ENCODE measurements around the gene BOC.

DNA sequence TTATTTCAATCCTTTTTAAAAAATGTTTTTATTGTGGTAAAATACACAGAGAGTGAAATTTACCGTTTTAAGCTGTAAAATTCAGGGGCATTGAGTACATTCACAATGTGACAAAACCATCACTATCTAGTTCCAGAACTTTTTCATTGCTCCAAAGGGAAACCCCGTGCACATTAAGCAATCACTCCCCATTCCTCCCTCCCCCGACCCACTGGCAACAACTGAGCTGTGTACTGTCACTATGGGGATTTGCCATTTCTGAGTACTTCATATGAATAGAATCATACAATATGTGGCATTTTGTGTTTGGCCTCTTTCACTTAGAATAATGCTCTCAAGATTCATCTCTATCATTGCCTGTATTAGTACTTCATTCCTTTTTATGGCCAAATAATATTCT, 45.5 kb upstream of the BOC start:
- TF ChIP-seq CTCF (IDR thresholded peaks at IDR 0.05 in 4 of 5, conservative IDR thresholded peaks at IDR 0.05 in 1 of 5) (no peak), POLR2A (IDR thresholded peaks at IDR 0.05) (no peak)
